Right atrium auricular region (tissue), 2 donors: ENCODE measurements around the gene CGA. TPM values are rescaled to one million over a fixed set of nuclear protein-coding genes. Genes with fewer than 3 reads are reported as not detected.

Experiments used
- DNase-seq: peaks from one replicate; pipeline ENCODE4 v3.0.0-alpha.2; 2019; ENCODE audit warnings: low spot score
- H3K27ac ChIP-seq, 2 donors: fragments of 200-600 bp; sonication (generic); 1 replicate in 1 of 2; 2 replicates in 1 of 2; pipeline ENCODE4 v1.5.1; 2016 to 2019
- H3K27me3 ChIP-seq, 2 donors: fragments of 200-600 bp; sonication (generic); one replicate each; pipeline versions ENCODE4 v1.5.1 to v1.6.0; 2017 to 2019
- H3K36me3 ChIP-seq: fragments of 200-600 bp; sonication (generic); one replicate; pipeline ENCODE4 v1.5.1; 2016
- H3K4me1 ChIP-seq, 2 donors: fragments of 200-600 bp; sonication (generic); one replicate each; pipeline versions ENCODE4 v1.5.1 to v1.6.0; 2017 to 2019
- H3K4me3 ChIP-seq, 2 donors: fragments of 200-600 bp; sonication (generic); 1 replicate in 1 of 2; 2 replicates in 1 of 2; pipeline ENCODE4 v1.5.1; 2017 to 2019; ENCODE audit warnings: mild to moderate bottlenecking in 1 of 2, moderate library complexity in 1 of 2
- H3K9me3 ChIP-seq, 2 donors: fragments of 200-600 bp; sonication (generic); one replicate each; pipeline ENCODE4 v1.5.1; 2019
- total RNA-seq, 2 donors: library from RNA; depleted of rRNA; stranded (reverse); fragments of >200 nt; gene quantifications; one replicate each; pipeline ENCODE4 v1.1.0, GENCODE V29; 2016
- TF ChIP-seq, protein P1 (sequence below), 2 donors: fragments of 200-600 bp; sonication (generic); IDR thresholded peaks; one replicate each; pipeline ENCODE4 v1.5.1; 2019; ENCODE audit warnings: antibody characterized with exemption in 2 of 2

Gene CGA
- total RNA-seq, 2 donors from 2014 or later, result 0.52 TPM; not detected in 1

DNA sequence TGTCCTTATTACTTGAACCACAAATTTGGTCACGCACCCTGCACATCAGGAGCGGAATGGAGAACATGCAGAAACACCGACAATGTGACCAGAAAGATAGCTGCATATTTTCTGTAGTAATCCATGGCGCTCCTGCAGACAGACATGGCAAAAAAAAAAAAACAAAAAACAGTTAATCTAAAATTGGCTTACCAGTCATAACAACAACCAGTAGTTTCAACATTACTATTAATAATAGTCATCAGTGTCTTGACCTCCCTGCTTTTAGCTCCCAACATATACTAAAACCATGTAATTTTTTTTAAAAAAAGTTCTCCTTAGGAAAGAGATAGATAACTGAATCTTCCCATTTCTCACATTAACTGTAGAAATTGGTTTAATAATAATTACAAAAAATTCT, 6.8 kb downstream of the CGA start:
- Histone ChIP-seq H3K4me1 (no peaks in the 10 kb centered on the region), H3K36me3 (no peaks in the 10 kb centered on the region), H3K27me3 (no peaks in the 10 kb centered on the region), H3K27ac (no peak overlapping the region), H3K4me3 (no peak overlapping the region), H3K9me3 (no peaks in the 10 kb centered on the region)
- TF ChIP-seq, protein P1, sequence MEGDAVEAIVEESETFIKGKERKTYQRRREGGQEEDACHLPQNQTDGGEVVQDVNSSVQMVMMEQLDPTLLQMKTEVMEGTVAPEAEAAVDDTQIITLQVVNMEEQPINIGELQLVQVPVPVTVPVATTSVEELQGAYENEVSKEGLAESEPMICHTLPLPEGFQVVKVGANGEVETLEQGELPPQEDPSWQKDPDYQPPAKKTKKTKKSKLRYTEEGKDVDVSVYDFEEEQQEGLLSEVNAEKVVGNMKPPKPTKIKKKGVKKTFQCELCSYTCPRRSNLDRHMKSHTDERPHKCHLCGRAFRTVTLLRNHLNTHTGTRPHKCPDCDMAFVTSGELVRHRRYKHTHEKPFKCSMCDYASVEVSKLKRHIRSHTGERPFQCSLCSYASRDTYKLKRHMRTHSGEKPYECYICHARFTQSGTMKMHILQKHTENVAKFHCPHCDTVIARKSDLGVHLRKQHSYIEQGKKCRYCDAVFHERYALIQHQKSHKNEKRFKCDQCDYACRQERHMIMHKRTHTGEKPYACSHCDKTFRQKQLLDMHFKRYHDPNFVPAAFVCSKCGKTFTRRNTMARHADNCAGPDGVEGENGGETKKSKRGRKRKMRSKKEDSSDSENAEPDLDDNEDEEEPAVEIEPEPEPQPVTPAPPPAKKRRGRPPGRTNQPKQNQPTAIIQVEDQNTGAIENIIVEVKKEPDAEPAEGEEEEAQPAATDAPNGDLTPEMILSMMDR (IDR thresholded peaks at IDR 0.05), result no peak
- no peak for DNase-seq

DNA sequence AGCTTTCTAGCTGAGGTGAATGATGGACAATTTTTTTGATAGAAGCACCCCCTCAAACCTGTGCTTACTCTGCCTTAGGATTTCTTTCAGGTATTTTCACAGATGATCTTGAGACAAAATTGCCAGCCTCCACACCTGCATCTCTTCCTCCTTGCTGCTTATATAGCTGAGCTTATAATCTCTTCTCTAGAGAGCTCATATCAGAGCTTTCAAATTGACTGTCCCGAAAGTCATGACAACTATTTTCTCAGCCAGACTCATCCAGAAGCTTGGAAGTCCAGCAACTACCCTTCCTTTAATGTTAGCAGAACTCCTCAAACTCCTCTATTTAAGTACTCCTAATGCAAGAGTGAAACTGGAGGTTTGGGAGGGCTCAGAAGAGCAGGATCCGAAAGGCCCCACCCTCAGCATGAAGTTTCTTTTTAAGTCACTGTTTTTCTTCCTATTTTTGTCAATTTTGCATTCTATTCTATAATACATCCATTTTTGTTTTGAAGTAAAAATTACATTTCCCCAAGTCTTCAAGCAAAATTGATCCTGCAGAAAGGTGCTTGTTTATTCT, 12.7 kb downstream of the CGA start:
- DNase-seq, result no peak

DNA sequence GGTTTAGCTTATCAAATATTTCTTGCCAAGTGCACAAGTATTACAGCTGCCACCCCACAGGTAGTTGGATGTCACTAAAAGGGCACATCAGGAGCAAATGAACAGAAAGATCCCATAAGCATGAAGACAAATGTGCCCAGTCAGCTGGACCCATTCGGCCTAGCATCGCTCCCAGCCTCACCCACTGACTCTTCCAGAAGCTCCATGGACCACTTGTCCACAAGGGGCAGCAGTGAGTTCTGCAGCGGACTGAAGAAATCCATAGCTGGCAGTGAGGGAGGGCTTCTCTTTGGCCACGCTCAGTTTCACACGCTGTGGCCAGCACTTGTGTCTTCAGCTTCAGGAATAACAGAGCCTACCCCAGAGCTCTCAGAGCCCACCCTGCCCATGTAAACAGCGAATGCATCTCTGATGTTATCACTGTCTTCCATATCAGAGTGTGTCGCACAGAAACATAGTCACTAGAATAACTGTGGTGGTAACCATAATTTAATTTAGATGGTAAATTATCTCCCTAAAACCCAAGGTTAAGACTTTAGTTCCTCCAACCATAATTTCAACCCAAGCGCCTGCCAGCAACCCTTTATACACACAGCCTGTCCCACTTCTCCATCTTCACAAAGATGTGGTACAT, 15.8 kb downstream of the CGA start:
- TF ChIP-seq, protein P1 (IDR thresholded peaks at IDR 0.05), result peak; percentile 85 to 88
- H3K27me3 ChIP-seq, result no peaks in the 10 kb centered on the region
- no peaks in the 10 kb centered on the region for H3K4me1 ChIP-seq
- no peak overlapping the region for H3K4me3 ChIP-seq
- H3K36me3 ChIP-seq, result no peaks in the 10 kb centered on the region
- H3K27ac ChIP-seq, result no peak overlapping the region
- no peaks in the 10 kb centered on the region for H3K9me3 ChIP-seq
- peak; percentile 79 for DNase-seq

More for the DNA sequence above, 12.7 kb downstream of the CGA start:
- H3K36me3 ChIP-seq, result no peaks in the 10 kb centered on the region
- H3K27ac ChIP-seq, result no peak overlapping the region
- H3K4me1 ChIP-seq, result no peaks in the 10 kb centered on the region
- H3K27me3 ChIP-seq, result no peaks in the 10 kb centered on the region
- H3K4me3 ChIP-seq, result no peak overlapping the region
- no peaks in the 10 kb centered on the region for H3K9me3 ChIP-seq
- TF ChIP-seq, protein P1 (IDR thresholded peaks at IDR 0.05), result no peak

DNA sequence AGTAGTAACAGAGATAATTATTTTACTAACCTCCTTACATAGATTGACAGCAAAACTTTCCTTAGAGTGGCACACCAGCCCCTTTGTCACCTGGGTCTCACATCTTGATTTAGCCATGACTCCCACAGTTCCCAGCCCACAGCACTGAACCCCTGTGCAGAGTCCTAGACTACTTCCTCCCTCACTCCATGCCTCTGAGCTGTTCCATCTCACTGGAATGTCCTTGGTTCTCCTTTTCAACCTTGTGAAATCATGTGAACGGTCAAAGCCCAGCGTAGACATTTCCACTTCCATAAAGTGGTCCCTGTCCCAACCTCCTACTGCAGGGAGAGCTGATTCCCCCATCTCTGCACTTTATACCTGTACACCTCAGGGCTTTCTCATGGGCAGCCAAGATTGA, 19.7 kb downstream of the CGA start:
- no peaks in the 10 kb centered on the region for H3K4me1 ChIP-seq
- DNase-seq, result no peak
- H3K27ac ChIP-seq, result no peak overlapping the region
- no peak overlapping the region for H3K4me3 ChIP-seq
- H3K27me3 ChIP-seq, result no peaks in the 10 kb centered on the region
- TF ChIP-seq, protein P1 (IDR thresholded peaks at IDR 0.05), result no peak
- no peaks in the 10 kb centered on the region for H3K36me3 ChIP-seq
- H3K9me3 ChIP-seq, result no peaks in the 10 kb centered on the region

DNA sequence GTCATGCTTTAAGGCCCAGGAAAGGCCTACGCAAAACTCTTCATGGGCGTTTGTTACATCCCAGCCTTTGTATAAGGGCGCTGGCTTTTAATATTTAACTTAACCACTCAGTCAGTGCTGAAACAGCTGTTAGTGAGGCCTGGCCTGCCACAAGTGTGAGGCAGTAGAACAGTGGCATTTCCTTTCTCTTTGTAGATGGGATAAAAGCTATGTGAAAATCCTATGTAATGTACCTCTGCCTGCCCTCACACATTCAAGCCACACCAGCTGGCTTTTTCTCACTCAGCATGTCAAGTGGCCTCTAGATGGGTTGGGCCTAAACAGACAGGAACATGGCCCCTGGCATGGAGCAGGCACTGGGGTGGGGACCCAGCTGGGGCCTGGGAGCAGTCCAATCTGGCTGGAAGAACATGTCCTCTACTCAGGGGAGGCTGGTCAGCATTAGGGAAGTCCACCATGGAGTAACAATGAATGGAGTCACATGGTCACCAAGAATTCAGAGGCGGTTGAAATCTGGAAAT, 20.7 kb downstream of the CGA start:
- Histone ChIP-seq H3K27me3 (no peaks in the 10 kb centered on the region), H3K4me1 (no peaks in the 10 kb centered on the region), H3K27ac (no peak overlapping the region), H3K36me3 (no peaks in the 10 kb centered on the region), H3K4me3 (no peak overlapping the region), H3K9me3 (no peaks in the 10 kb centered on the region)
- no peak for DNase-seq
- TF ChIP-seq, protein P1 (IDR thresholded peaks at IDR 0.05), result no peak
